Measurements from ENCODE around the gene THY1. TPM values are rescaled to one million over a fixed set of nuclear protein-coding genes. Genes with fewer than 3 reads are reported as not detected.

The THY1 gene
- total RNA-seq, 1 experiment from 2014 or later = 1.1 TPM

DNA sequence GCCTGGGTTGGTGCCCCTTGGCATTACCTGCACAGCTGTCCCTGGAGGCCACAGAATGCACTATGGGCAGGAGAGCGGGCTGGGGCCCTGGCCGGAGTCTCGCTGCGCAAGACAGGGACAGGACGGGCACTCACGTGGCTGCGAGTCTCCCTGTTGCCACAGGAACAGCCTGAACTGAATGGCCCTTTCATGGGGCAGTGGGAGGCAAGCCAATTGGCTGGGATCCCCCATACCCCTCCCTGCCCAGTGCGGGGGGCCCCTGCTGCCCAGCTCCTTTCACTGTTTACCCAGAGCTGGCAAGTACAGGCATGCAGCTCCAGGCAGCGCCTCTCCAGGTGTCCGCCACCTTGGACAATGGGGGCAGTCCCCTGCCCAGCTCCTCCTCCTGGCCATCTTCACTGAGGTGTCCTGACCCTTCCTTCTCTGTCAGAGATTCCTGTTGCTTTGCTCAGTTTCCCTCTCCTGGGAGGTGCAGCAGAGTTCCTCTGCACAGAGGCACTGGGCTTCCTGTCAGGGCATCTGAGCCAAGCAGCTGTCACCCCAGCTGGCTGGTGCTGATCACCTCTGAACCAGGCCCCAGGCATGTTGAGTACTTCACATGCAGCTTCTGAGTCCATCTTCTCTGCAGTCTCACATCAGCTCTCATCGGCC, 46.6 kb downstream of the THY1 start:
- H3K79me2 ChIP-seq (ENCODE audit: insufficient read depth, low read length) = no peaks in the 10 kb centered on the region
- no TSS peak for BruUV-seq (replicated peaks)
- H3K4me3 ChIP-seq (replicated peaks in 1 of 2; ENCODE audit: low read depth in 1 of 2, low read length in 2 of 2) = no peak overlapping the region
- H4K20me1 ChIP-seq (ENCODE audit: insufficient read depth) = no peaks in the 10 kb centered on the region
- ChIA-PET CTCF (interaction anchor here (0.6 to 7.5 kb wide), 5 partner anchors 12 to 50 kb away, joined by 3 to 54 read pairs (median 3); no protein-coding TSS in a partner anchor), RAD21 (ENCODE audit: low non-redundant PET in 1 of 2, low total read pairs in 2 of 2, uncharacterized antibody in 2 of 2, unreplicated experiment in 2 of 2) (no interaction called here), POLR2A (no interaction called here)
- no peak overlapping the region; the same call in 1 of the 2 replicates for H3K27ac ChIP-seq (ENCODE audit: low read depth, low read length)
- DNase-seq (ENCODE audit: low read depth, low spot score) = no peak
- no peaks in the 10 kb centered on the region for H3K27me3 ChIP-seq (ENCODE audit: insufficient read depth, low read length)
- ATAC-seq = no peak
- H3K9me2 ChIP-seq (ENCODE audit: insufficient read depth) = no peaks in the 10 kb centered on the region
- no peak overlapping the region for H3K9ac ChIP-seq (ENCODE audit: low read length)
- no peaks in the 10 kb centered on the region for H3K9me3 ChIP-seq (ENCODE audit: control insufficient read depth in 1 of 2, insufficient read depth in 1 of 2, low read depth in 1 of 2, low read length in 2 of 2)
- no peak overlapping the region for H2AFZ ChIP-seq (ENCODE audit: low read depth, low read length, poor library complexity, severe bottlenecking)
- TF ChIP-seq EZH2 (IDR thresholded peaks at IDR 0.05) = no peak
- TF ChIP-seq YY1 (IDR thresholded peaks at IDR 0.05; ENCODE audit: extremely low read depth, insufficient replicate concordance, low read depth, low read length) = no peak
- TF ChIP-seq, protein P1, sequence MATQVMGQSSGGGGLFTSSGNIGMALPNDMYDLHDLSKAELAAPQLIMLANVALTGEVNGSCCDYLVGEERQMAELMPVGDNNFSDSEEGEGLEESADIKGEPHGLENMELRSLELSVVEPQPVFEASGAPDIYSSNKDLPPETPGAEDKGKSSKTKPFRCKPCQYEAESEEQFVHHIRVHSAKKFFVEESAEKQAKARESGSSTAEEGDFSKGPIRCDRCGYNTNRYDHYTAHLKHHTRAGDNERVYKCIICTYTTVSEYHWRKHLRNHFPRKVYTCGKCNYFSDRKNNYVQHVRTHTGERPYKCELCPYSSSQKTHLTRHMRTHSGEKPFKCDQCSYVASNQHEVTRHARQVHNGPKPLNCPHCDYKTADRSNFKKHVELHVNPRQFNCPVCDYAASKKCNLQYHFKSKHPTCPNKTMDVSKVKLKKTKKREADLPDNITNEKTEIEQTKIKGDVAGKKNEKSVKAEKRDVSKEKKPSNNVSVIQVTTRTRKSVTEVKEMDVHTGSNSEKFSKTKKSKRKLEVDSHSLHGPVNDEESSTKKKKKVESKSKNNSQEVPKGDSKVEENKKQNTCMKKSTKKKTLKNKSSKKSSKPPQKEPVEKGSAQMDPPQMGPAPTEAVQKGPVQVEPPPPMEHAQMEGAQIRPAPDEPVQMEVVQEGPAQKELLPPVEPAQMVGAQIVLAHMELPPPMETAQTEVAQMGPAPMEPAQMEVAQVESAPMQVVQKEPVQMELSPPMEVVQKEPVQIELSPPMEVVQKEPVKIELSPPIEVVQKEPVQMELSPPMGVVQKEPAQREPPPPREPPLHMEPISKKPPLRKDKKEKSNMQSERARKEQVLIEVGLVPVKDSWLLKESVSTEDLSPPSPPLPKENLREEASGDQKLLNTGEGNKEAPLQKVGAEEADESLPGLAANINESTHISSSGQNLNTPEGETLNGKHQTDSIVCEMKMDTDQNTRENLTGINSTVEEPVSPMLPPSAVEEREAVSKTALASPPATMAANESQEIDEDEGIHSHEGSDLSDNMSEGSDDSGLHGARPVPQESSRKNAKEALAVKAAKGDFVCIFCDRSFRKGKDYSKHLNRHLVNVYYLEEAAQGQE (IDR thresholded peaks at IDR 0.05; ENCODE audit: low read depth) = no peak
- no peak for TF ChIP-seq SRF (IDR thresholded peaks at IDR 0.05; ENCODE audit: low read depth)
- TF ChIP-seq FOSL1 (IDR thresholded peaks at IDR 0.05; ENCODE audit: low read depth) = no peak
- TF ChIP-seq POLR2AphosphoS5 (IDR thresholded peaks at IDR 0.05; ENCODE audit: low read depth, low read length) = no peak
- TF ChIP-seq, protein P2, sequence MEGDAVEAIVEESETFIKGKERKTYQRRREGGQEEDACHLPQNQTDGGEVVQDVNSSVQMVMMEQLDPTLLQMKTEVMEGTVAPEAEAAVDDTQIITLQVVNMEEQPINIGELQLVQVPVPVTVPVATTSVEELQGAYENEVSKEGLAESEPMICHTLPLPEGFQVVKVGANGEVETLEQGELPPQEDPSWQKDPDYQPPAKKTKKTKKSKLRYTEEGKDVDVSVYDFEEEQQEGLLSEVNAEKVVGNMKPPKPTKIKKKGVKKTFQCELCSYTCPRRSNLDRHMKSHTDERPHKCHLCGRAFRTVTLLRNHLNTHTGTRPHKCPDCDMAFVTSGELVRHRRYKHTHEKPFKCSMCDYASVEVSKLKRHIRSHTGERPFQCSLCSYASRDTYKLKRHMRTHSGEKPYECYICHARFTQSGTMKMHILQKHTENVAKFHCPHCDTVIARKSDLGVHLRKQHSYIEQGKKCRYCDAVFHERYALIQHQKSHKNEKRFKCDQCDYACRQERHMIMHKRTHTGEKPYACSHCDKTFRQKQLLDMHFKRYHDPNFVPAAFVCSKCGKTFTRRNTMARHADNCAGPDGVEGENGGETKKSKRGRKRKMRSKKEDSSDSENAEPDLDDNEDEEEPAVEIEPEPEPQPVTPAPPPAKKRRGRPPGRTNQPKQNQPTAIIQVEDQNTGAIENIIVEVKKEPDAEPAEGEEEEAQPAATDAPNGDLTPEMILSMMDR (IDR thresholded peaks at IDR 0.05 in 2 of 3, conservative IDR thresholded peaks at IDR 0.05 in 1 of 3; ENCODE audit: borderline replicate concordance in 1 of 3, insufficient read depth in 1 of 3, low read depth in 2 of 3, low read length in 2 of 3) = no peak
- TF ChIP-seq, protein P3, sequence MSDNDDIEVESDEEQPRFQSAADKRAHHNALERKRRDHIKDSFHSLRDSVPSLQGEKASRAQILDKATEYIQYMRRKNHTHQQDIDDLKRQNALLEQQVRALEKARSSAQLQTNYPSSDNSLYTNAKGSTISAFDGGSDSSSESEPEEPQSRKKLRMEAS (IDR thresholded peaks at IDR 0.05) = no peak
- TF ChIP-seq RAD21 (IDR thresholded peaks at IDR 0.05; ENCODE audit: low read depth) = no peak
- TF ChIP-seq POLR2A (IDR thresholded peaks at IDR 0.05; ENCODE audit: borderline replicate concordance, extremely low read depth, insufficient read depth, insufficient read length) = no peak
- TF ChIP-seq CBX3 (IDR thresholded peaks at IDR 0.05; ENCODE audit: low read depth) = no peak
- no peak for TF ChIP-seq SIN3A (IDR thresholded peaks at IDR 0.05; ENCODE audit: low read depth)
- TF ChIP-seq ELF1 (IDR thresholded peaks at IDR 0.05; ENCODE audit: borderline replicate concordance, low read depth) = no peak
- no peak for TF ChIP-seq EZH2phosphoT487 (IDR thresholded peaks at IDR 0.05; ENCODE audit: borderline replicate concordance)
- TF ChIP-seq JUND (IDR thresholded peaks at IDR 0.05) = no peak
- intact Hi-C loops (cut with micrococcal nuclease) = no loop called here
- peaks cover 8 to 33% of the 10 kb centered on the region in 2 experiments; a peak in 2 of 4 replicates for H3K4me1 ChIP-seq (ENCODE audit: control insufficient read depth in 1 of 2, insufficient read depth in 2 of 2, low read length in 2 of 2)
- no peaks in the 10 kb centered on the region for H3K36me3 ChIP-seq (ENCODE audit: control insufficient read depth in 1 of 2, insufficient read depth in 2 of 2, low read length in 2 of 2)
- no peak overlapping the region for H3K4me2 ChIP-seq (ENCODE audit: low read length)
